Esophagus mucosa (tissue), 1 donor: ENCODE data around the gene NPM3. TPM values are rescaled to one million over a fixed set of nuclear protein-coding genes. Genes with fewer than 3 reads are reported as not detected.
A peak's percentile ranks its signal among the peaks of the same experiment; 100 is the strongest.
"Not testable (repeated sequence)": the region's sequence is repeated elsewhere in the genome, so short reads cannot be mapped to it uniquely, and the experiment has no call there.

ENCODE experiments used
- ATAC-seq: fragments of 200-7000 bp; cut with Tn5 transposase; one replicate; pipeline ENCODE4 v1.9.1; 2020
- total RNA-seq: library from RNA; stranded (reverse); gene quantifications from one replicate; pipeline ENCODE4 v1.2.4, GENCODE V29; 2023
- donor health status: DM: yes; HTN: yes; CAD: no.

NPM3 gene
- total RNA-seq, 1 donor from 2014 or later = 70.2 TPM

GRCh38 chr10:101803511-101803910 is 20.3 kb upstream of the NPM3 start:
- ATAC-seq = no peak

- ATAC-seq = no peak
These were observed 14.3 kb upstream of the NPM3 start for GRCh38 chr10:101797403-101798059.

GRCh38 chr10:101793526-101793925 is 10.3 kb upstream of the NPM3 start:
- ATAC-seq = no peak

DNA sequence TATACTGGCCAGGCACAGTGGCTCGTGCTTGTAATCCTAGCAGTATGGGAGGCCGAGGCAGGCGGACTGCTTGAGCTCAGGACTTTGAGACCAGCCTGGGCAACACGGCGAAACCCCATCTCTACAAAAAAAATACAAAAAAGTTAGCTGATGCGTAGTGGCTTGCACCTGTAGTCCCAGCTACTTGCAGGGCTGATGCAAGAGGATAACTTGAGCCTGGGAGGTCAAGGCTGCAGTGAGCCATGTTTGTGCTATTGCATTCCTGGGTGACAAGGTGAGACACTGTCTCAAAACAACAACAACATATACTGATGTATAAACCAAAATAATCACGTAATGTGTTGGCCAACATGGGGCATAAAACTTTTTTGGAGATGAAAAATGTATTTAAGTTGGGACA is 6.4 kb upstream of the NPM3 start:
- no peak for ATAC-seq

GRCh38 chr10:101789231-101789630 is 6.0 kb upstream of the NPM3 start:
- ATAC-seq = not testable (repeated sequence)

GRCh38 chr10:101785801-101786200 is 2.6 kb upstream of the NPM3 start:
- no peak for ATAC-seq

DNA sequence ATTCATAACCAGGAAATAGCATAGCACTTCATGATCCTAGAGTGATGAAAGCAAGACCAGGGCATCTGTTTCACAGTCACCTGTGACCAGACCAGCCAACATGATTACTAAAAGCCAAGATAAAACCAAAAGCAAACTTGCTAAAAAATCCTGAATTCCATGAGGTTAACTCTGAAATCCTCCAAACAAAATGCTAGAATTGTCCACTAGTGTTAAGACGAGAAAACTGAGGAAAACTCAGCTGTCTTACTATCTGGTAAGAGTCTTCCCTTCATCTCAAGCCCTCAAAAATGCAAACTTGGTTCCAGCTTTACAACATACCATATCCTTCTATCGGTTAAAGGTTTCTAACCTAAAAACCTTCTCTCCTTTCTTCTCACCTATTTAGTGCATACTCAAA is 1.3 kb upstream of the NPM3 start:
- ATAC-seq = no peak

DNA sequence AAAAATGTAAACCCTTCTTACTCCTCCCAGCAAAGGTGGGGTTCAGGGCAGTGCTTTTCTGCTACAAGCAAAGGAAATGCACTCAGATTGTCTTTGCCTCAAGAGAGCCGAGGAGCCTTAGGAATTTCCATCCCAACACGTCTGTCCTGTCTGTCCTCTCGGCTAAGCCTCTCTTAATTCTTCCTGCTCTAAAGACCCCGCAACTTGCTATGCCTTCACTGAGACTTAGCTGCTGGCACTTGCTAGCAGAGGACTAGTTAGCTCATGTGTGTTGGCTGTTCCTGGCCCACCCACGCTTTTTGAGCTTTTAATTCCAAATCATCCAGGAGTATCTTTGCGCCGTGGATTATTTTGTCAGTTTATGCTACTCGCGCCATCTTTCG is 481 bp upstream of the NPM3 start:
- ATAC-seq = no peak

DNA sequence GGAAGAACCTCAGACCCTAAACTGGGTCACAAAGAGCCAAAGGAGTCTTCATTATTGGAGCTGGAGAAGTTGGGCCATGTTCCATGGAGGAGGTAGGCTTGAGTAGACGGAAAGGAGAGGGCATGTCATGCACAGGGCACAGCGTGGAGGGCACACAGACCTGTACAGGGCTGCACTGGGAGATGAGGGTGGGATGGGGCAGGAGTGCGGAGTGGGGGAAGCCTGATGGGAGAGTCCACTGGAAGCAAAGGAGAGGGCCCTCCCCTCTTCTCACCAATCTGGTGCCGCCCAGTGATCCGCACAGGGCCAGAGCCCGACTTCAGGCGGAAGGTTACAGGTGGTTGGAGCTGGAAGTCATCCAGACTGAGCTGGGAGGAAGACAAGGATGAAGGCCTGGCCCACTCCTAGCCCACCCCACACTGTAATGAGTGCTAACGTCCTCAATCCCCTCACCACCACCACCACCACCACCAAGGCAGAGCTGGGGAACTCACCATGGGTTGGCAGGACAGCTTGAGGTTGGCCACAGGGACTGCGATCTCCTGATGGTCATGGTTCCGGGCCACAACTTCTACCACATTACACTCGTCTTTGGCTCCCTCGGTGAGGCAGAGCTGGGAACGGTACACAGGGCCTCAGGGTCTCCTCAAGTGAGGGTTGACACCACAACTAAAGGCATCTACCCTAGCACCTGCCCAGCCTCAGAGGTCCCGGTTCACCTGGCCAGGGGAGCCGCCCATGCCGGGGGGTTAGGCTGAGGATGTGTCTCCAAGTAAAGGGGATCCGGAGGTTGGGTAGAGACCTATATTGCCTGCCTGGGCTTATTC is 1.0 kb downstream of the NPM3 start:
- ATAC-seq = no peak

DNA sequence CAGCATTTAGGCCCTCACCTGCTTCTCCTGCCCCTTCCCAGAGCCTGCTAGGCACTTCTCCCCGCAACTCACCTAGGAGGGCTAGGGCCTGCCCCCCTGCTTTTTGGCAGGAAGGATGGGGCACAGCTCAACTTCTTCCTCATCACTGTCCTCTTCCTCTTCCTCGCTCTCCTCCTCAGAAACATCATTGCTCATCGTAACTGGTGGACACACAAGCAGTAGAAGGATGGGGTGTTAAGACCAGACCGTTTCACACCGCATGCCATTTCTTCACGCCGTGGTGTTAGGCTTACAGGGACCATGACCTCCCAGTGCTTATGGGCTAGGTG is 1.6 kb downstream of the NPM3 start:
- no peak for ATAC-seq

DNA sequence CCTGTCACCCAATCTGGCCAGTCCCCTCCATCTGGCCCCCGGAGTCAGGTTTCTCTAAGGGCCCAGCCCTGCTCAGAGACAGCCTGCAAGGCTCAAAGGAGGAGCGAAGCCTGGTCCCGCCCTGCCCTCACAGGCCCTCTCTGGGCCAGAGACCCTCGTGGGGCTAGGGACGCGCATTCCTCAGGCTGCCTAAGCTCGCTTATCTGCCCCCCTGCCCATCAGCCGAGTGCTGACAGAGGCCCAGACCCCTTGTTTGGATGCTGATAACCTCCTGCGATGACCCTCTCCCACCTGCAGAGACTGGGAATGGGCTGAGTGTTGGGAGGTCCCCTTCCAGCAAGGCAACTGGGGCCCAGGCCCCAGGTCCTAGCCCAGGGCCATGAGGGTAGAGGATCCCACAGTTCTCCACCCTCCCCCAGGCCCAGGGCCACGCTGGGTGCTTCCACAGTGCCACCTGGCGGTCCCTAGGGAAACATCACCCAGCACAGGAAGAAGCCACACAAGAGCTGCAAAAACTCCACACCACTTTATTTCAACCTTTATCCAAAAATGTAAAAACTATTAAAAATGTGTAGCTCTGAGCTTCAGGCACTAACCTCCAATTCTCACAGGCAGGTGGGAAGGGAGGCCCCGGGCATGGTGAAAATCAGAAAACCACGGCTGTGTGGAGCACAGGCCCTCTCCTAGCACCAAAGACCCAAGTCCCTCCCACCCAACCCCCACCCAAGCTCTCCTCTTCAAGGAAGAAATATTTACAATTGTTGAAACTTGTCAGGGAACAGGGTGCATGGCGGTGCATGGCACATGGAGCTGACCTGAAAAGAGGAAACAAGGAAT is 2.2 kb downstream of the NPM3 start:
- ATAC-seq = peak; percentile 56

- no peak for ATAC-seq
These were observed 2.9 kb downstream of the NPM3 start for GRCh38 chr10:101780187-101780817.

DNA sequence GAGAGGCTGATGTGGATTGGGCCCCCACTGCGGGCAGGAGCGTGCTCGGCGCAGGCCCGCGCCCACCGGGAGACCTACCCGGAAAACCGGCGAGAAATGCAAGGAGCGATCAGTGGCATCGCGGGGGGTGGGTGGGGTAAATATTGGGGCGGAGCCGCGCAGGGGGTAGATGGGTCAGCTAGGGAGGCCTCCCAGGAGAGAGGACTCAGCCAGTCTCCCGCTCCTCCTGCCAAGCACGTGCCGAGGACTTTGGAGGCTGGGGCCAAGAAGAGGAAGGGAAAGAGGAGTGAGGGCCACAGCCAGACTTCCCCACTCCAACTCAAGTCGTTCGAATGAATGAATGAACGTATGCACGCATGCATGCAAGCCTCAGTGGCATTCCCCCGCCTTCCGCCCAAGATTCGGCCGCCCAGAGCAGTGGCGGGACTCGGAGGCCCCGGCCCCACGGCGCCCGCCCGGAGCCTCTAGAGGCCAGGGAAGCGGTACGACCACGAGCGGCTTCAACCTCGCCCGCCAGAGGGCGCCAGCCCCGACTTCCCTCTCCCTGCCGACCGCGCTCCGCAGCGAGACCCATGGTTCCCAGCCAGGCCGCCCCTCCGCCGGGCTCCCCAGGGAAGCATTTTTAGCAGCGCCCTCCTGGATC is 3.6 kb downstream of the NPM3 start:
- peak; percentile 57 for ATAC-seq

DNA sequence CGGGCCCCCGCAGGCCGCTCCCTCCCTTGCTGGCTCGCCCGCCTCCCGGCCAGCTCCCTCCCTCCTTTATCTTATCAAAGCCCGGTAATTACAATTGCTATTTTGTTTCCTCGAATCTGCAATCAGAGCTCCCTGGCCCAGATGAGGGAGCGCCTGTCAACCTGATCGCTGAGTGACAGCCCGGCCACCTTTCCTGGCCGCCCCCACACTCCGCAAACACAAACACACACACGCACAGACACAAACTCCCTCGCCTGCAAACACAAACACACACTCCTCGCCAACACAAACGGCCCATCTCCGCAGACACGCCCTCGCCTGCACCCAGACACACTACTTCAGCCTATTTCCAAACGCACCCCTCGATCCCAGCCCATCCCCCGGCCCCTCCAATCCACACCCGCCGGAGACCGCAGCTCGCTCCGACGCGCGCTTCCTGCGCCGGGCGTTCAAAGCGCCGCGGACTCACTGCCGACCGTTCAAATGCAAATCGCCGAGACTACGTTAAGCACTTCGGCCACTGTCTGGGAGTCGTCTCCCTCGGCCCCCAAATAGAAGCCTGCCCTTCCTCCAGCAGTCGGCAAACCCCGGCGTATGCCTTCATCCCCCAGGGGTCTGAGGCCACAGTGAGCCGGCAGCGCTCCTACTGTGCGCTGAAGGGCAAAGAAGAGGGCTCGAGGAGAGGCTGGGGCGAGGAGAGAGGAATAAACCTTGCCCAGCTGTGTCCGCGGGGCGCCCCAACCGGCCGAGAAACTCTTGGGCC is 4.3 kb downstream of the NPM3 start:
- ATAC-seq = peak; percentile 3

GRCh38 chr10:101778151-101778780 is 5.0 kb downstream of the NPM3 start:
- no peak for ATAC-seq

- no peak for ATAC-seq
These were observed 5.6 kb downstream of the NPM3 start for GRCh38 chr10:101777619-101778145.

- ATAC-seq = no peak
These were observed 7.0 kb downstream of the NPM3 start for GRCh38 chr10:101776161-101776817.

GRCh38 chr10:101775273-101776160 is 7.7 kb downstream of the NPM3 start, which contains the start of gene FGF8:
FGF8 (minus strand) TSS chr10:101776114; CDS start chr10:101775900, 214 bp downstream.
- ATAC-seq = no peak
